ENCODE measurements around the gene ANAPC13.

Gene ANAPC13, protein sequence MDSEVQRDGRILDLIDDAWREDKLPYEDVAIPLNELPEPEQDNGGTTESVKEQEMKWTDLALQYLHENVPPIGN

GRCh38 chr3:134485718-134486576 is at the start of gene ANAPC13, which contains the start of gene CEP63:
TSS of gene ANAPC13 (minus strand) at chr3:134485985. CDS start at chr3:134482904, 3,081 bp downstream.
TSS of gene CEP63 (plus strand) at chr3:134486057. CDS start at chr3:134495321, 9,264 bp downstream.
- peak; percentile 79 for DNase-seq

GRCh38 chr3:134535186-134535970 is 49.6 kb upstream of the ANAPC13 start:
- DNase-seq: no peak

- no peak for DNase-seq
Measured at GRCh38 chr3:134533493-134533892, 47.7 kb upstream of the ANAPC13 start.

DNA sequence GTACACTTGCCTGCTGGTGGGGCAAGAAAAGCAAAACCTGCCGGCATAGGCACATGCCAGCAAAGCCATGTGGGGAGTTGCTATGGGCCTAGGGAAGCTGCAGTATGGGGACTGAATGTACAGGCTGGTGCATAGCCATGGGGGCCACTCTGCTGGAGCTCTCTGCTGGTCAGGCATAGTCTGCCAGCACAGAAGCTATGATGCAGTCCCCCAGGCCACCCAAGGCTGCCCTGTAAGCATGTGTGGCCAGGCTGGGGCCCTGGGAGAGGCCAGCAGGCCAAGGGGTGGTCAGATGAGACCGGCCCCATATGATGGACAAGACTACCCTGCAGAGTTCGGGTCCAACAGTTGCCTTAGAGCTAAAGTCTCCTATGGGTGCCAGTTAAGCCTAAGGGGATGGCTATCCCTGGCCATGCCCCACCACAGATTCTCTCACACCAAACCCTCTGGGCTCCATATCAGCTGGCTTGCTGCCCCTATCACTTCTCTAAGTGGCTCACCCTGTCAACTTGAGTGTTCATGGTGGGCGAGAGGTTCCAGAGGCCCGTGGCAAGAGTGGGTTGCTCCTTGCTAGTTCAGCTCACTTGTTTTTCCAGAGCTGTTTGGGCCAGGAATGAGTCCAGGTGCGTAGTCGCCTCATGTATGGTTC is 41.9 kb upstream of the ANAPC13 start:
- no peak for DNase-seq

- DNase-seq: no peak
Measured at GRCh38 chr3:134527037-134527436, 41.3 kb upstream of the ANAPC13 start.

DNA sequence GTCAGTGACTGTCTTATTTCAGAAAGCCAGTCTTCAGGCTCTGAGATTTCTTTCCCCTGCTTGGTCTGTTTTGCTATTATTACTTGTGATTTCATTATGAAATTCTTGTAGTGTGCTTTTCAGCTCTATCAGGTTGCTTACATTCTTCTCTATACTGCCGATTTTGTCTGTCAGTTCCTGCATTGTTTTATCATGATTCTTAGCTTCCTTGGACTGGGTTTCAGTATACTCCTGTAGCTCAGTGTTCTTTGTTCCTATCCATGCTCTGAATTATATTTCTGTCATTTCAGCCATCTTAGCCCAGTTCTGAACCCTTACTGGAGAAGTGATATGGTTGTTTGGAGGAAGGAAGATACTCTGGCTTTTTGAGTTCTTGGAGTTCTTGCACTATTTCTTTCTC is 40.5 kb upstream of the ANAPC13 start:
- no peak for DNase-seq

DNA sequence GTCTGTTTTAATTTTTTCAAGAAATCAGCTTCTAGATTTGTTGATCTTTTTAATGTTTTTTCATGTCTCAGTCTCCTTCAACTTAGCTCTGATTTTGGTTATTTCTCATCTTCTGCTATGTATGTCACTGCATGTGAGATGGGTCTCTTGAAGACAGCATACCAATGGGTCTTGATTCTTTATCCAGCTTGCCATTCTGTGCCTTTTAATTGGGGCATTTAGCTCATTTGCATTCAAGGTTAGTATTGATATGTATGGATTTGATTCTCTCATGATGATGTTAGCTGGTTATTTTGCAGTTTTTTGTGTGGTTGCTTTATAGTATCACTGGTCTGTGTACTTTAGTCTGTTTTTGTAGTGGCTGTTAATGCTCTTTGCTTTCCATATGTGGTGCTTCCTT is 39.5 kb upstream of the ANAPC13 start:
- DNase-seq: no peak

DNA sequence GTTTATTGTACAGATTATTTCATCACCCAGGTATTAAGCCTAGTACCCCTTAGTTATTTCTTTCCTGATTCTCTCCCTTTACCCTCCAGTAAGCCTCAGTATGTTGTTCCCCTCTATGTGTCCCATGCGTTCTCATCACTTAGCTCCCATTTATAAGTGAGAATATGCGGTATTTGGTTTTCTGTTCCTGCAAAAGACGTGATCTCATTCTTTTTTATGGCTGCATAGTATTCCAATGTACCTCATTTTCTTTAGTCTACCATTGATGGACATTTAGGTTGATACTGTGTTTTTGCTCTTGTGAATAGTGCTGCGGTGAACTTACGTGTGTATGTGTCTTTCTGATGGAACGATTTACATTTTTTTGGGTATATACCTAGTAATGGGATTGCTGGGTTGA is 36.8 kb upstream of the ANAPC13 start:
- no peak for DNase-seq

GRCh38 chr3:134517791-134518190 is 32.0 kb upstream of the ANAPC13 start:
- no peak for DNase-seq

GRCh38 chr3:134516905-134517304 is 31.1 kb upstream of the ANAPC13 start:
- DNase-seq: no peak

DNA sequence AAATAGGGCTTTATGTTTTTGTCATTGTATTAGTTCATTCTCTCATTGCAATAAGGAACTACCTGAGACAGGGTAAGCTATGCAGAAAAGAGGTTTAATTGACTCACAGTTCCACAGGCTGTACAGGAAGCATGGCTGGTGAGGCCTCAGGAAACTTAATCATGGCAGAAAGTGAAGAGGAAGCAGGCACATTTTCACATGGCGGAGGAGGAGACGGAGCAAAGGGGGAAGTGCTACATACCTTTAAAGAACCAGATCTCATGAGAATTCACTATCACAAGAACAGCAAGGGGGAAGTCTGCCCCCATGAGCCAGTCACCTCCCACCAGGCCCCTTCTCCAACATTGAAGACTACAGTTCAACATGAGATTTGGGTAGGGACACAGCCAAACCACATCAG is 25.7 kb upstream of the ANAPC13 start:
- DNase-seq: no peak

DNA sequence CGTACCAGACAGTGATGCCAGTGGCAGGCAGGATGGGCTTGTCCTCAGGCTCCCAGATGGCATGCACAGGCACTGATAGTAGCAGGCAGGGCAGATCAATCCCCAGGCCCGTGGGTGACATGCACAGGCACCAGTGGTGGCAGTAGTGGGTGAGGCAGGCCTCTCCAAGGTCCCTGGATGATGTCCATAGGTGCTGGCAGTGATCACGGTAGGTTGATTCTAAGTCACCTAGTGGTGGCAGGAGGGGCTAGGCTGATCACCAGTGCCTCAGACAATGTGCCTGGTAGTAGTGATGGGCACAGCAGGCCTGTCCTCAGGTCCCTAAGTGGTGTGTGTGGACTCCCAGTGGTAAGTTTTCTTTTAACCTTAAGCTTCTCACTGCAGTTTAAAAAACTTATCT is 19.7 kb upstream of the ANAPC13 start:
- DNase-seq: no peak

GRCh38 chr3:134504132-134504531 is 18.3 kb upstream of the ANAPC13 start:
- no peak for DNase-seq

- DNase-seq: no peak
Measured at GRCh38 chr3:134503266-134503665, 17.5 kb upstream of the ANAPC13 start.

DNA sequence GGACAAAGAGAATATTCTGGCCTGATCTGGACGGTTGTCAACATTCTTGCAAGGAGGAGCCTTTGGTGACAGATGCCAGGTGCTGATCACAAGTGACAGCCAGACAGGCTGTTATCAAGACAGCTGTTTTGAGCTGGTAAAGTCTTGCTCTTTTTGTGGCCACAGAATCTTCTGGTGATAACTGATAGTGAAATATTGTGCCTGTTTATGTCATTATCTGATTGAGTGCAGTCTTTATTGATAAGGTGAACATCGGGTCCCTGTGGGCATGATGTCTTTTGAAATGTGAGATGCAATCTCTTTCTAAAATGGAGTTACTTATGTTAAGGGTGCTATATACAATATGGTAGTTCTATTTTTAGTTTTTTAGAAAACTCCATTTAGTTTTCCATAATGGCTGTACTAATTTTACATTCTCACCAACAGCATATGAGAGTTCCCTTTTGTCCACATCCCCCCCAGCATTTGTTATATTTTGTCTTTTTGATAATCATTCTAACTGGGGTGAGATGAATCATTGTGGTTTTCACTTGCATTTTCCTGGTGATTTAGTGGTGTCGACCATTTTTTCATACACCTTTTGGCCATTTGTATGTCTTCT is 10.8 kb upstream of the ANAPC13 start:
- no peak for DNase-seq

- DNase-seq: no peak
Measured at GRCh38 chr3:134495980-134496379, 10.2 kb upstream of the ANAPC13 start.

- no peak for DNase-seq
Measured at GRCh38 chr3:134494495-134494894, 8.7 kb upstream of the ANAPC13 start.

DNA sequence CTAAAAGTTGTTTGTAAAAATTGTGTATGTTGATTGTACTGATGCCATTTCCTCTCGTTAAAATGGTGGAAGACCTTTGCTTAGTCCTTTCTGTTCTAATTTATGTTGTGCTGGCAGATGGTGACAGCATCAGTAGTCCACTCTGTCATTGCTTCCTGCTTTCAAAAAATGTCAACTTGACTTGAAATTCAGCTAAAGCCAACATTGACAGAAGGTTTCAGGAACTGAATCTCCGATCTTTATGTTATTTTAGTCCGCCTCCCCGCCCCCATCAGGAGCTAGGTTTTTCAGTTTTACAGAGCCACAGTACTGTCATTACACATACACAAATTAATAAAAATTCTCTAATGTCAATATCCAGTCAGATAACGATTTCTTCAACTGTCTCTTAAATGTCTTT is 1.6 kb upstream of the ANAPC13 start:
- DNase-seq: no peak

- DNase-seq: peak; percentile 40
Measured at GRCh38 chr3:134486577-134487041, 824 bp upstream of the ANAPC13 start.

DNA sequence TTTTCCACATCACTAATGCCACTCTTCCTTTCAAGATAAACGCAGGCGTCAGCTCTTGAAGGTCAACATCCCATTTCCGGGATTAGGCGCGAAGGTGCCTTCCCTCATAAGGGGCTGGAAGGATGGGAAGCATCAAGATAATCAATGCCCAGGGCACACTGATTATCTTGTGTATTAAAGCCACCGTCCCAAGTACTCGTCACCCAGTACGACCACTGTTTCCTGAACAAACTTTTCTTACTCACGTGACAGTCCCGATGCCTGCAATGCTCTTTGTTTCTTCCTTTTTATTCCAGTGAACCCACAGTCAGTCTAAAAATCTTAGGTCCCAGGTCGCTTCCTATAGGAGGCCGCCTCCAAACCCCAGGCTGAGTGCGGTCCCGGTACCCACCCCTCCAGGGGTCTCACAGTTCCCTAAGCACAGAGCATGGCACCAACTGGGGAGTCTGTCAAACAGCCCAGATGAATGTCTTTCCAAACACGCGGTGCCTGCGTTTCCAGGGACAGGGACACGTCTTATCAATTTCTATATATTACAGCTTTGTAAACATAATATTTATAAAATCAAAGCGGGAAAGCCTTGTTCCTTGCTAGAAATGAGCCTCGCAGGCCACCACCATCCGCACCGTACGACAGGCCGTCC is 589 bp downstream of the ANAPC13 start:
- peak; percentile 38 for DNase-seq

DNA sequence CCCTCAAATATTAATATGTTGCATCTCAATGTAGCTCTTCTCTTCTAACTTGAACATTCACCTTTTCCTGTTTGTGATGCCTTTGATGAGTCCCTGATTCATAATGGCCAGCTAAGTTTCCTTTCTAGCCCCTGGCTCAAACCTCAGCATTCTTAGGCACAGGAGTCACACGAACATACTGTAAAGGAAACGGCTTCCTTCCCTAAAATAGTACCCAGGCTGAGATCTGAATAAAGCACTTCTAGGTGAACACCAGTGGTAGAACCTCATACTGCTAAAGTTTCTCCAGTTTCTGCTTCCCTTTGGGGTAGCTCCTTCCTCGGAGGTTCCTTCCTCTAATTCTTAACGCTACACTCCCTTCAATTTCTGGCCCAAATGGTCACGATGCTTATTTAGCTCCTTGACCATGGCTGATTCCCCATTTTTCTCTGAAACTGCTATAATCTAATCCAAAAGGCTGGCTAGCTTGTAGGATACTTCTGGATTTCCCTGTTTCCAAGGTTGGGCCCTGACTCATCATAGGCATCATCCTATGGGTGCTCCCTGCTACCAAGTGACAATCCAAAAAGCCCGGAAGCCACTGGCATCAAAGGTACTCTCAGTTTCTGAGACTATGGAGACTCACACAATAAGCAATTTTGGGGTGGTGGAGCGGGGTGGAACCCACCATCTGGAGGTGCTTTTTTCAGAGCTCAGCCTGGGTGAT is 2.4 kb downstream of the ANAPC13 start:
- no peak for DNase-seq

DNA sequence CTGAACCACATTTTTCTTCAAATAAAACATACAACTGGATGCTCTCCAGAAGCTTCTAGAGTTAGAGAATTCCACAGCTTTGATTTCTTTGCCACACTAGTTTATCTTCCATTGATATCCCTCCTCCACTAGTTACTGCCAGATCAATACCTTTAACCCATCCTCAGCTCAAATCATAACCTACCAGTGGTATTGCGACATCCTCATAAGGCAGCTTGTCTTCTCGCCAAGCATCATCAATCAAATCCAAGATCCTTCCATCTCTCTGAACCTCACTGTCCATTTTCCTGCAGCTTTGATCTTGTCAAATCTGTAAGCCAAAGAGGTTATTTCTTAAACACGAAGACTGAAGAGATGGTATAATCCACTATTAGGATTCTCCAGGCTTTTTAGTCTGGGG is 3.2 kb downstream of the ANAPC13 start:
- no peak for DNase-seq
